HepG2 (cell line): Measurements from ENCODE around the gene MFN2. TPM values are rescaled to one million over a fixed set of nuclear protein-coding genes. Genes with fewer than 3 reads are reported as not detected.

Source experiments
- BCL6 ChIP-seq: IDR thresholded peaks from 2 replicates; pipeline ENCODE4 v1.6.1; 2016; ENCODE audit warnings: missing genetic modification reagents, missing compliant biosample characterization
- DPF2 ChIP-seq: sonication (generic); formaldehyde crosslinking; IDR thresholded peaks from 2 replicates; pipeline ENCODE4 v1.4.0; 2020; ENCODE audit warnings: mild to moderate bottlenecking, low read depth, missing genetic modification reagents, borderline replicate concordance
- HCFC1 ChIP-seq: fragments of 150-350 bp; IDR thresholded peaks from 2 replicates; pipeline ENCODE4 v1.6.1; 2014; ENCODE audit warnings: low read depth, low read length
- KLF15 ChIP-seq: sonication (generic); formaldehyde crosslinking; IDR thresholded peaks from 2 replicates; pipeline ENCODE4 v1.8.1; 2023; ENCODE audit warnings: borderline replicate concordance, mild to moderate bottlenecking, inconsistent platforms, missing genetic modification reagents, mixed read lengths
- LCORL ChIP-seq, 2 experiments: fragments of 450-650 bp in 1 of 2; sonication (generic) in 1 of 2; formaldehyde crosslinking in 1 of 2; IDR thresholded peaks; 2 replicates each; pipeline versions ENCODE4 v1.5.0 to v1.6.1; 2017 to 2020; ENCODE audit warnings: antibody characterized with exemption in 1 of 2, missing genetic modification reagents in 1 of 2
- MTA3 ChIP-seq: sonication (generic); formaldehyde crosslinking; IDR thresholded peaks from 2 replicates; pipeline ENCODE4 v1.4.0; 2020; ENCODE audit warnings: missing genetic modification reagents
- MYNN ChIP-seq: sonication (generic); formaldehyde crosslinking; IDR thresholded peaks from 2 replicates; pipeline ENCODE4 v1.4.0; 2020; ENCODE audit warnings: mild to moderate bottlenecking, low read depth, missing genetic modification reagents
- NR1H2 ChIP-seq: sonication (generic); formaldehyde crosslinking; IDR thresholded peaks from 2 replicates; pipeline ENCODE4 v1.8.1; 2022; ENCODE audit warnings: low read depth, missing genetic modification reagents, borderline replicate concordance
- PTBP1 ChIP-seq: fragments of 200-400 bp; formaldehyde crosslinking; IDR thresholded peaks from 2 replicates; pipeline ENCODE4 v1.6.1; 2018; ENCODE audit warnings: low read length, low read depth; ENCODE audit not compliant: poor library complexity, severe bottlenecking
- REL ChIP-seq: sonication (generic); formaldehyde crosslinking; conservative IDR thresholded peaks from 2 replicates; pipeline ENCODE4 v1.8.0; 2022; ENCODE audit warnings: mild to moderate bottlenecking, missing genetic modification reagents, moderate library complexity
- SETDB1 ChIP-seq: sonication (generic); formaldehyde crosslinking; IDR thresholded peaks from 2 replicates; pipeline ENCODE4 v1.5.1; 2020; ENCODE audit warnings: missing genetic modification reagents, mild to moderate bottlenecking, borderline replicate concordance
- SOX6 ChIP-seq, 2 experiments: fragments of 450-650 bp in 1 of 2; sonication (generic) in 1 of 2; formaldehyde crosslinking in 1 of 2; IDR thresholded peaks; 2 replicates each; pipeline versions ENCODE4 v1.4.0 to v1.6.1; 2017 to 2020; ENCODE audit warnings: antibody characterized with exemption in 1 of 2, mild to moderate bottlenecking in 1 of 2, missing genetic modification reagents in 1 of 2
- ZBTB38 ChIP-seq: sonication (generic); formaldehyde crosslinking; IDR thresholded peaks from 2 replicates; pipeline ENCODE4 v1.5.1; 2020; ENCODE audit warnings: mild to moderate bottlenecking, missing genetic modification reagents
- ZKSCAN8 ChIP-seq: IDR thresholded peaks from 2 replicates; pipeline ENCODE4 v1.6.1; 2016; ENCODE audit warnings: borderline replicate concordance, missing genetic modification reagents, missing compliant biosample characterization
- ZMYM3 ChIP-seq: sonication (generic); formaldehyde crosslinking; IDR thresholded peaks from 2 replicates; pipeline ENCODE4 v1.5.1; 2020; ENCODE audit warnings: mild to moderate bottlenecking, missing genetic modification reagents
- ZNF101 ChIP-seq: sonication (generic); formaldehyde crosslinking; IDR thresholded peaks from 2 replicates; pipeline ENCODE4 v1.4.0; 2020; ENCODE audit warnings: mild to moderate bottlenecking, low read depth, missing genetic modification reagents, borderline replicate concordance
- ZNF460 ChIP-seq: sonication (generic); formaldehyde crosslinking; IDR thresholded peaks from 2 replicates; pipeline ENCODE4 v1.5.1; 2020; ENCODE audit warnings: missing genetic modification reagents, mild to moderate bottlenecking, borderline replicate concordance
- ZNF605 ChIP-seq: sonication (generic); formaldehyde crosslinking; IDR thresholded peaks from 2 replicates; pipeline ENCODE4 v1.8.0; 2022; ENCODE audit warnings: mild to moderate bottlenecking, missing genetic modification reagents
- ZNF652 ChIP-seq: IDR thresholded peaks from 2 replicates; pipeline ENCODE4 v1.6.1; 2016; ENCODE audit warnings: low read depth, borderline replicate concordance
- ZNF766 ChIP-seq: sonication (generic); formaldehyde crosslinking; IDR thresholded peaks from 2 replicates; pipeline ENCODE4 v1.5.0; 2020; ENCODE audit warnings: missing genetic modification reagents, borderline replicate concordance
- ZNF891 ChIP-seq: sonication (generic); formaldehyde crosslinking; IDR thresholded peaks from 2 replicates; pipeline ENCODE4 v1.5.0; 2020; ENCODE audit warnings: mild to moderate bottlenecking, missing genetic modification reagents
- ZSCAN30 ChIP-seq: sonication (generic); formaldehyde crosslinking; IDR thresholded peaks from 2 replicates; pipeline ENCODE4 v1.5.0; 2020; ENCODE audit warnings: mild to moderate bottlenecking, missing genetic modification reagents
- polyA plus RNA-seq, 8 experiments: library from polyadenylated mRNA; depleted of rRNA in 3 of 8; stranded (reverse) in 7 of 8; unstranded in 1 of 8; fragments of >200 nt; fragmentation: Illumina TruSeq in 4 of 8; extraction: Trizol in 4 of 8; gene quantifications; 2 replicates each; pipeline versions ENCODE4 v1.2.1 to v1.2.3, GENCODE V29; 2011 to 2016; ENCODE audit warnings: low read depth in 4 of 8, missing spikeins in 1 of 8, mixed read lengths in 1 of 8; ENCODE audit not compliant: insufficient read depth in 1 of 8
- total RNA-seq, 5 experiments: library from RNA; depleted of rRNA; stranded (reverse); fragments of >200 nt; fragmentation: Illumina TruSeq; extraction: Trizol; gene quantifications; 2 replicates each; pipeline ENCODE4 v1.2.3, GENCODE V29; 2016; ENCODE audit warnings: low read depth in 1 of 5
- TF ChIP-seq, protein P1 (sequence below): sonication (generic); formaldehyde crosslinking; conservative IDR thresholded peaks from 2 replicates; pipeline ENCODE4 v1.4.0; 2020; ENCODE audit warnings: missing genetic modification reagents
- TF ChIP-seq, protein P2 (sequence below): sonication (generic); formaldehyde crosslinking; IDR thresholded peaks from 2 replicates; pipeline ENCODE4 v1.4.0; 2020; ENCODE audit warnings: missing genetic modification reagents, mild to moderate bottlenecking, borderline replicate concordance
- TF ChIP-seq, protein P3 (sequence below): sonication (generic); formaldehyde crosslinking; IDR thresholded peaks from 2 replicates; pipeline ENCODE4 v1.8.1; 2023; ENCODE audit warnings: missing genetic modification reagents, mild to moderate bottlenecking, borderline replicate concordance
- TF ChIP-seq, protein P4 (sequence below): sonication (generic); formaldehyde crosslinking; IDR thresholded peaks from 2 replicates; pipeline ENCODE4 v1.9.0; 2021; ENCODE audit warnings: missing genetic modification reagents, mild to moderate bottlenecking, borderline replicate concordance

Gene MFN2
- total and polyA plus RNA-seq, 2 of the 13 experiments (the other 11 are each of a cell fraction or from before 2014, with no cell fraction given): 38.7 to 60.9 TPM

DNA sequence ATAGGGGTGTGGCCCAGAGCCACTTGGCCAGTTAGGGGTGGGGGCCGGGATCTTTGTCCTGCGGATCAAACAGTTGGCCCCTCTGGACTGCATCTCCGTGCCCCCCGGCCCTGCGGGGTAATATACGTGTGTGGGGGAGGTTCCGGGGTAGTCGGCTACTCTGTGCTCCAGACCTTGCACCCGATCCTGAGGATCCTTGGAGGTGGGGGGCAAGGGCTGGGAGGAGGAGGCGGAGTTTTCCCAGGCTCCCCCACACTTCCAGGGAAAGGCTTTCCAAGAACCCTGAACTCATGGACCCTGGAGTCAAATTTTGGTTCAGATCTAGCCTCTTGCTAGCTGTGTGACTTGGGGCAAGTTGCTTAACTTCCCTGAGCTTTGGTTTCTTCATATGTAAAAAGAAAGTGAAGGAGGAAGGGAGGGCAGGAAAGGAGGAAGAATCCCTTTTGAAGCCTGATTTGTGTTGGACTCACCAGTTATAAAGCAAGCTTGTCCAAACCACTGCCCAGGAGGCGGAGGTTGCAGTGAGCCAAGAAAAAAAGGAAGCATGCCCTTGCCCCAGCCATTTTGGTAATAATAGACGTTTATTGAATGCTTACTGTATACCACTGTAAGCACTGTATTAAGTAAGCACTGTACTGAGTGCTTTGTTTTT lies 39.7 kb downstream of the MFN2 start (continued):
- TF ChIP-seq ZNF605 (CRISPR knock-in tag) (no peak), MYNN (no peak), SETDB1 (no peak), ZNF766 (no peak), ZBTB38 (CRISPR knock-in tag) (no peak), ZSCAN30 (CRISPR knock-in tag) (peak; percentile 64; the same call in 1 of the 2 replicates), ZMYM3 (peak; percentile 77), REL (CRISPR knock-in tag) (0 out of 2 replicates have a peak, but pooled peaks have one; percentile 28), ZNF652 (CRISPR knock-in tag) (no peak), PTBP1 (no peak), LCORL (IDR thresholded peaks at IDR 0.05) (no peak), LCORL (CRISPR knock-in tag; IDR thresholded peaks at IDR 0.05) (no peak), BCL6 (peak; percentile 62), MTA3 (no peak), NR1H2 (CRISPR knock-in tag) (0 out of 2 replicates have a peak, but pooled peaks have one; percentile 5), ZNF101 (CRISPR knock-in tag) (no peak), KLF15 (CRISPR knock-in tag) (no peak), ZKSCAN8 (CRISPR knock-in tag) (peak; percentile 84), SOX6 (IDR thresholded peaks at IDR 0.05) (no peak), SOX6 (CRISPR knock-in tag; IDR thresholded peaks at IDR 0.05) (peak; percentile 37; the same call in 1 of the 2 replicates), HCFC1 (no peak), ZNF460 (CRISPR knock-in tag) (no peak), DPF2 (CRISPR knock-in tag) (no peak), ZNF891 (CRISPR knock-in tag) (0 out of 2 replicates have a peak, but pooled peaks have one; percentile 4)
- TF ChIP-seq, protein P1, sequence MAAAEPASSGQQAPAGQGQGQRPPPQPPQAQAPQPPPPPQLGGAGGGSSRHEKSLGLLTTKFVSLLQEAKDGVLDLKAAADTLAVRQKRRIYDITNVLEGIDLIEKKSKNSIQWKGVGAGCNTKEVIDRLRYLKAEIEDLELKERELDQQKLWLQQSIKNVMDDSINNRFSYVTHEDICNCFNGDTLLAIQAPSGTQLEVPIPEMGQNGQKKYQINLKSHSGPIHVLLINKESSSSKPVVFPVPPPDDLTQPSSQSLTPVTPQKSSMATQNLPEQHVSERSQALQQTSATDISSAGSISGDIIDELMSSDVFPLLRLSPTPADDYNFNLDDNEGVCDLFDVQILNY: no peak
- TF ChIP-seq, protein P2, sequence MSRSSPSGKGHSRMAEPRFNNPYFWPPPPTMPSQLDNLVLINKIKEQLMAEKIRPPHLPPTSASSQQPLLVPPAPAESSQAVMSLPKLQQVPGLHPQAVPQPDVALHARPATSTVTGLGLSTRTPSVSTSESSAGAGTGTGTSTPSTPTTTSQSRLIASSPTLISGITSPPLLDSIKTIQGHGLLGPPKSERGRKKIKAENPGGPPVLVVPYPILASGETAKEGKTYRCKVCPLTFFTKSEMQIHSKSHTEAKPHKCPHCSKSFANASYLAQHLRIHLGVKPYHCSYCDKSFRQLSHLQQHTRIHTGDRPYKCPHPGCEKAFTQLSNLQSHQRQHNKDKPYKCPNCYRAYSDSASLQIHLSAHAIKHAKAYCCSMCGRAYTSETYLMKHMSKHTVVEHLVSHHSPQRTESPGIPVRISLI (CRISPR knock-in tag): no peak
- TF ChIP-seq, protein P3, sequence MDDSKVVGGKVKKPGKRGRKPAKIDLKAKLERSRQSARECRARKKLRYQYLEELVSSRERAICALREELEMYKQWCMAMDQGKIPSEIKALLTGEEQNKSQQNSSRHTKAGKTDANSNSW (CRISPR knock-in tag): no peak
- TF ChIP-seq, protein P4, sequence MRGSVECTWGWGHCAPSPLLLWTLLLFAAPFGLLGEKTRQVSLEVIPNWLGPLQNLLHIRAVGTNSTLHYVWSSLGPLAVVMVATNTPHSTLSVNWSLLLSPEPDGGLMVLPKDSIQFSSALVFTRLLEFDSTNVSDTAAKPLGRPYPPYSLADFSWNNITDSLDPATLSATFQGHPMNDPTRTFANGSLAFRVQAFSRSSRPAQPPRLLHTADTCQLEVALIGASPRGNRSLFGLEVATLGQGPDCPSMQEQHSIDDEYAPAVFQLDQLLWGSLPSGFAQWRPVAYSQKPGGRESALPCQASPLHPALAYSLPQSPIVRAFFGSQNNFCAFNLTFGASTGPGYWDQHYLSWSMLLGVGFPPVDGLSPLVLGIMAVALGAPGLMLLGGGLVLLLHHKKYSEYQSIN (CRISPR knock-in tag): no peak
